HG03066 (cell line): ENCODE data around the gene MIGA1.
"Not testable (repeated sequence)": the region's sequence is repeated elsewhere in the genome, so short reads cannot be mapped to it uniquely, and the experiment has no call there.

ENCODE experiments used
- ATAC-seq: cut with Tn5 transposase; IDR thresholded peaks from one replicate; pipeline ENCODE4 v1.9.1; 2021; ENCODE audit warnings: low read depth; ENCODE audit not compliant: unreplicated experiment

The MIGA1 gene

GRCh38 chr1:77900687-77901293 is 121.3 kb downstream of the MIGA1 start:
- ATAC-seq: no peak

- no peak for ATAC-seq
Observed at GRCh38 chr1:77905603-77906002, 126.2 kb downstream of the MIGA1 start.

GRCh38 chr1:77906019-77906545 is 126.6 kb downstream of the MIGA1 start:
- ATAC-seq: no peak

DNA sequence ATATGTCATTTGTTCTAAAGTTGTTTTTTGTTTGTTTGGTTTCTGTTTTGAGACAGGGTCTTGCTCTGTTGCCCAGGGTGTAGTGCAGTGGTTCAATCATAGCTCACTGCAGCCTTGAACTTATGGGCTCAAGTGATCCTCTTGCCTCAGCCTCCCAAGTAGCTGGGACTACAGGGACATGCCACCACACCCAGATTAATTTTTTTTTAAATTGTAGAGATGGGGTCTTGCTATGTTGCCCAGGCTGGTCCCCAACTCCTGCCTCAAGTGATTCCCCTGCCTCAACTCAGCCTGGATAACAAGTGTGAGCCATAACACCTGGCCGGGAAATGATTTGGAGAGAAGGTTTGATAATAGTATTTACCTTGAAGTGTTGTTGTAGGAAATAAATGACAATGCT is 127.2 kb downstream of the MIGA1 start:
- no peak for ATAC-seq

DNA sequence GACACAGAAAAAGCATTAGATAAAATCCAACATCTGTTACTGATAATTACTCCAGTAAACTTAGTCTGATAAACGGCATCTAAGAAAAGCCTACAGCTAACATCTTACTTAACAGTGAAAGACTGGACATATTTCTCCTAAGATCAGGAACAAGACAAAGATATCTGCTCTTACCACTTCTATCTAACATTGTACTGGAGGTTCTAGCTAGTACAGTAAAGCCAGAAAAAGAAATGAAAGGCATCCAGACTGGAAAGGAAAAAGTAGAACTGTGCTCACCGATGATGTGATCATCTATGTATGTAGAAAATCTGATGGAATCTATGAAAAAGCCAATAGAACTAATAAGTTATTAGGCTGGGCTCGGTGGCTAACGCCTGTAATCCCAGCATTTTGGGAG is 130.7 kb downstream of the MIGA1 start:
- ATAC-seq: no peak

- ATAC-seq: not testable (repeated sequence)
Observed at GRCh38 chr1:77918918-77919317, 139.5 kb downstream of the MIGA1 start.

DNA sequence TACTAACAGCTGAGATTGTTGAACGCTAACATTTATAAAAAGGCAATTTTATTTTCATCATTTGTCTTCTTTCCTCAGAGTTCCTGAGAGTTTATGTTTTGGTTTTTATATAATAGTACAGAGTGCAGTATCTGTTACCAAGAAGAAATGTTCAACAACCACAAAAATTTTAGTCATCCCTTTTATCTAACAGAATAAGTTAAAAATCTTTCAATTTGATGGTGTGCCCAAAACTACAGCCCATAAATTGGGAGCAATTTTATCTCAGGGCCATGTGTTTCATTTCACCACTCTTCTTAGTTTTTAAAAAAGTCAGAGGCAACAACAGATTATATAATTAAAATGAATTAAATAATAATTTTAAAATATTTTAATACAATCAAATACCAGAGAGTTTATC is 146.1 kb downstream of the MIGA1 start:
- no peak for ATAC-seq

- no peak for ATAC-seq
Observed at GRCh38 chr1:77925956-77926355, 146.5 kb downstream of the MIGA1 start.

DNA sequence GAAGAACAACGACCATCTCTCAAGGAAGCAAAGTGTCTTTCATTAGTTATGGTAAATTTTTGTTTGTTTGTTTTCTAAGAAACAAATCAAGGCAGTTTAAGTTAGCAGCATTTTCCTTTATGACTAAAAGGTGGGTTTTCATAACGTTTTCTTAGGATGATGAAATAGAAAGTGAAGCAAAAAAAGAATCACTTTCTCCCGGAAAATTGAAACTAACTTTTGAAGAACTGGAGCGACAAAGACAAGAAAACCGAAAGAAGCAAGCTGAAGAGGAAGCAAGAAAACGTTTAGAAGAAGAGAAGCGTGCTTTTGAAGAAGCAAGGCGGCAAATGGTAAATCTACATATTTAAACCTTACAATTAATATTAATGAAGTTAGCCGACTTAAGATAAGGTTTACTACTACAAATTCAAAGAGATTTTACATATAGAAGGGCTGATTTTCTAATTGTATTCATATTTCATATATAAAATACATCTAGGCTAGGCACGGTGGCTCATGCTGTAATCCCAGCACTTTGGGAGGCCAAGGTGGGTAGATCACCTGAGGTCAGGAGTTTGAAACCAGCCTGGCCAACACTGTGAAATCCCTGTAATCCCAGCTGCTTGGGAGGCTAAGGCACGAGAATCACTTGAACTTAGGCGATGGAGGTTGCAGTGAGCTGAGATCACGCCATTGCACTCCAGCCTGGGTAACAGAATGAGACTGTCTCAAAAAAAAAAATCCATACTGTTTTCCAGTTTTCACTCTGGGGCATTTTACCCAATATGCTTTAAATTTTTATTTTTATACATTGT is 147.3 kb downstream of the MIGA1 start:
- no peak for ATAC-seq

DNA sequence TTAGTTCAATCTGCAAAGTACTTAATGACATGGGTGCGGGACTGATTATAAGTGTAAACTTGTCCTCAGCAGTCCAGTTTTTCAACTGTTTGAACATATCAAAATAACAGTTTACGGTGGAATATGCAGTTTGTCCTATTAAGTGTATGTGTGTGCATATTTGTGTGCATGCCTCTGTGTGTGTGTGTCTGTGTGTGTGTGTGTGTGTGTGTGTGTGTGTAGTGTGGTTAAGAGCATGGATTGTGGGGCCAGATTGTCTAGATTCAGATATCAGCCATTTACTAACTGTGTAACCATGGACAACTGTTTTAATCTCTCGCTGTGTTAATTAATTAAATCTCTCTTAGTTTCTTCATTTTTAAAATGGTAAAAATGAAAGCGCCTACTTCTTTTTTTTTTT is 148.0 kb downstream of the MIGA1 start:
- ATAC-seq: no peak
